Activated CD4-positive, alpha-beta T cell treated with anti-CD3 and anti-CD28 coated beads for 4 hours (primary cell): ENCODE data around the gene COLEC12.

Experiments
- DNase-seq, 2 donors: peaks; one replicate each; pipeline ENCODE4 v3.0.0-alpha.2; 2020

Gene COLEC12

GRCh38 chr18:267688-268552 is 232.6 kb downstream of the COLEC12 start, which contains the start of gene THOC1:
Gene THOC1, minus strand, starts transcription at chr18:268047. Its CDS starts 28 bp downstream, at chr18:268019.
- peak; percentile 96 to 97 for DNase-seq

DNA sequence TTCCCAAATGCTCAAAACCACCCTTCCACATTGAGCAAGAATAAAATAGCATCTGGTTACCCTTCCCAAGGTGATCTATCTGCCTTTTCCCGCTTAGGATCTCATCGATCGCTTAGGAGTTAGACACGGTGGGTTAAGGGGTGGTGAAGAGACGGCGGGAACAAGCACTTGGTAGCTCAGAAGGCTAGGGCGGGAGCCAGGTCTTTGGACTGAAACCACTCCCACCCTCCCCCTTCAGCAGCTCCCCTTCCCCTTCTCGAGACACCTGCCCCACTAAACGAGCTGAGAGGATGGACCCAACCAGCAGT is 233.2 kb downstream of the COLEC12 start:
- no peak for DNase-seq
